Stimulated activated naive B cell treated with anti-CD40 and anti-IgM and Interleukin-4, amounts not matched to agents 10 μg/mL and 1 μg/mL and 100 μg/mL, for 72 hours (primary cell): ENCODE data around the gene CEP63.
A peak's percentile ranks its signal among the peaks of the same experiment; 100 is the strongest.
"Not testable (repeated sequence)": the region's sequence is repeated elsewhere in the genome, so short reads cannot be mapped to it uniquely, and the experiment has no call there.

Source experiments
- ATAC-seq, 2 donors: fragments of 150-1000 bp; cut with Tn5 transposase; replicated peaks; 2 replicates each; pipeline ENCODE4 v1.10.0; 2021; ENCODE audit warnings: moderate library complexity in 1 of 2
- DNase-seq: peaks from one replicate; pipeline ENCODE4 v3.0.0; 2021
- H3K27ac Mint-ChIP-seq: one replicate; pipeline ENCODE4 v1.8.0; 2022; ENCODE audit warnings: mild to moderate bottlenecking, mixed read lengths
- H3K27me3 Mint-ChIP-seq, 2 donors: one replicate each; pipeline ENCODE4 v1.8.0; 2022; ENCODE audit warnings: mixed read lengths in 2 of 2
- H3K36me3 Mint-ChIP-seq, 2 donors: one replicate each; pipeline ENCODE4 v1.8.0; 2022; ENCODE audit warnings: mixed read lengths in 2 of 2, mild to moderate bottlenecking in 1 of 2
- H3K4me1 Mint-ChIP-seq, 2 donors: one replicate each; pipeline ENCODE4 v1.8.0; 2022; ENCODE audit warnings: mixed read lengths in 2 of 2, mild to moderate bottlenecking in 1 of 2
- H3K4me3 Mint-ChIP-seq, 2 donors: one replicate each; pipeline ENCODE4 v1.8.0; 2022; ENCODE audit warnings: mild to moderate bottlenecking in 2 of 2, mixed read lengths in 2 of 2, moderate library complexity in 1 of 2
- H3K9me3 Mint-ChIP-seq, 2 donors: one replicate each; pipeline ENCODE4 v1.8.0; 2022; ENCODE audit warnings: mixed read lengths in 2 of 2, mild to moderate bottlenecking in 1 of 2

CEP63 gene

GRCh38 chr3:134592806-134593205 lies 106.9 kb downstream of the CEP63 start:
- no peak for DNase-seq
- Mint-ChIP-seq H3K27ac (no peak overlapping the region), H3K36me3 (peaks cover 1% of the 10 kb centered on the region in 2 donors), H3K9me3 (no peaks in the 10 kb centered on the region), H3K4me3 (no peak overlapping the region), H3K4me1 (no peaks in the 10 kb centered on the region), H3K27me3 (peaks cover 0 to 4% of the 10 kb centered on the region in 2 donors)
- no peak for ATAC-seq

- peaks cover 0 to 6% of the 10 kb centered on the region in 2 donors for H3K27me3 Mint-ChIP-seq
- H3K36me3 Mint-ChIP-seq, result no peaks in the 10 kb centered on the region
- H3K4me1 Mint-ChIP-seq, result no peaks in the 10 kb centered on the region
- no peaks in the 10 kb centered on the region for H3K9me3 Mint-ChIP-seq
- DNase-seq (no peak), ATAC-seq (no peak)
- H3K4me3 Mint-ChIP-seq, result no peak overlapping the region
- no peak overlapping the region for H3K27ac Mint-ChIP-seq
Measured at GRCh38 chr3:134594331-134594741, 108.5 kb downstream of the CEP63 start.

GRCh38 chr3:134594986-134595385 lies 109.1 kb downstream of the CEP63 start:
- not testable (repeated sequence) for H3K4me1 Mint-ChIP-seq, H3K36me3 Mint-ChIP-seq, H3K27ac Mint-ChIP-seq, H3K27me3 Mint-ChIP-seq, ATAC-seq, H3K4me3 Mint-ChIP-seq, DNase-seq, H3K9me3 Mint-ChIP-seq

- Mint-ChIP-seq H3K4me3 (no peak overlapping the region), H3K9me3 (no peaks in the 10 kb centered on the region), H3K27ac (no peak overlapping the region), H3K4me1 (peaks cover 0 to 9% of the 10 kb centered on the region in 2 donors), H3K36me3 (no peaks in the 10 kb centered on the region), H3K27me3 (peaks cover 5 to 12% of the 10 kb centered on the region in 2 donors)
- ATAC-seq (no peak), DNase-seq (no peak)
Measured at GRCh38 chr3:134597390-134597970, 111.6 kb downstream of the CEP63 start.

- Mint-ChIP-seq H3K27ac (no peak overlapping the region), H3K27me3 (peaks cover 5 to 12% of the 10 kb centered on the region in 2 donors), H3K4me1 (peaks cover 0 to 9% of the 10 kb centered on the region in 2 donors), H3K9me3 (no peaks in the 10 kb centered on the region), H3K4me3 (no peak overlapping the region), H3K36me3 (no peaks in the 10 kb centered on the region)
- no peak for DNase-seq
- no peak for ATAC-seq
Measured at GRCh38 chr3:134598763-134599545, 113.1 kb downstream of the CEP63 start.

- H3K36me3 Mint-ChIP-seq, result no peaks in the 10 kb centered on the region
- peaks cover 0 to 9% of the 10 kb centered on the region in 2 donors for H3K4me1 Mint-ChIP-seq
- no peak overlapping the region for H3K27ac Mint-ChIP-seq
- DNase-seq, result no peak
- H3K4me3 Mint-ChIP-seq, result no peak overlapping the region
- peak; percentile 11 to 17 for ATAC-seq
- no peaks in the 10 kb centered on the region for H3K9me3 Mint-ChIP-seq
- H3K27me3 Mint-ChIP-seq, result peaks cover 5 to 9% of the 10 kb centered on the region in 2 donors
Measured at GRCh38 chr3:134600206-134600605, 114.3 kb downstream of the CEP63 start.

- Mint-ChIP-seq H3K9me3 (no peaks in the 10 kb centered on the region), H3K27me3 (peaks cover 5 to 13% of the 10 kb centered on the region in 2 donors), H3K4me3 (peak overlapping the region in 1 of 2 donors; percentile 39), H3K27ac (no peak overlapping the region), H3K4me1 (peaks cover 0 to 9% of the 10 kb centered on the region in 2 donors), H3K36me3 (no peaks in the 10 kb centered on the region)
- ATAC-seq (peak; percentile 76 to 85), DNase-seq (peak; percentile 34)
Measured at GRCh38 chr3:134600685-134601463, 115.0 kb downstream of the CEP63 start.

GRCh38 chr3:134601539-134602439 lies 115.9 kb downstream of the CEP63 start:
- Mint-ChIP-seq H3K27ac (no peak overlapping the region), H3K4me3 (no peak overlapping the region), H3K36me3 (no peaks in the 10 kb centered on the region), H3K9me3 (no peaks in the 10 kb centered on the region), H3K27me3 (peaks cover 5 to 15% of the 10 kb centered on the region in 2 donors), H3K4me1 (peaks cover 0 to 9% of the 10 kb centered on the region in 2 donors)
- DNase-seq (no peak), ATAC-seq (no peak)

- Mint-ChIP-seq H3K36me3 (no peaks in the 10 kb centered on the region), H3K27me3 (peaks cover 5 to 15% of the 10 kb centered on the region in 2 donors), H3K27ac (no peak overlapping the region), H3K4me3 (no peak overlapping the region), H3K4me1 (peaks cover 0 to 9% of the 10 kb centered on the region in 2 donors), H3K9me3 (no peaks in the 10 kb centered on the region)
- no peak for DNase-seq
- ATAC-seq, result no peak
Measured at GRCh38 chr3:134602440-134602814, 116.6 kb downstream of the CEP63 start.

GRCh38 chr3:134603480-134603879 lies 117.6 kb downstream of the CEP63 start:
- Mint-ChIP-seq H3K27me3 (peaks cover 5 to 13% of the 10 kb centered on the region in 2 donors), H3K9me3 (no peaks in the 10 kb centered on the region), H3K36me3 (no peaks in the 10 kb centered on the region), H3K4me1 (peaks cover 0 to 9% of the 10 kb centered on the region in 2 donors), H3K4me3 (no peak overlapping the region), H3K27ac (no peak overlapping the region)
- no peak for DNase-seq
- no peak for ATAC-seq

- ATAC-seq (no peak), DNase-seq (no peak)
- H3K4me1 Mint-ChIP-seq, result peaks cover 0 to 9% of the 10 kb centered on the region in 2 donors
- H3K4me3 Mint-ChIP-seq, result no peak overlapping the region
- H3K36me3 Mint-ChIP-seq, result no peaks in the 10 kb centered on the region
- H3K9me3 Mint-ChIP-seq, result no peaks in the 10 kb centered on the region
- no peak overlapping the region for H3K27ac Mint-ChIP-seq
- H3K27me3 Mint-ChIP-seq, result peaks cover 5 to 12% of the 10 kb centered on the region in 2 donors
Measured at GRCh38 chr3:134603956-134604355, 118.1 kb downstream of the CEP63 start.

GRCh38 chr3:134605556-134605955 lies 119.7 kb downstream of the CEP63 start:
- Mint-ChIP-seq H3K4me3 (no peak overlapping the region), H3K4me1 (peaks cover 0 to 6% of the 10 kb centered on the region in 2 donors), H3K27ac (no peak overlapping the region)

GRCh38 chr3:134606033-134607025 lies 120.5 kb downstream of the CEP63 start:
- no peaks in the 10 kb centered on the region for H3K36me3 Mint-ChIP-seq
- no peaks in the 10 kb centered on the region for H3K9me3 Mint-ChIP-seq
- ATAC-seq, result no peak
- H3K4me3 Mint-ChIP-seq, result no peak overlapping the region
- H3K27me3 Mint-ChIP-seq, result peaks cover 4 to 6% of the 10 kb centered on the region in 2 donors
- no peaks in the 10 kb centered on the region for H3K4me1 Mint-ChIP-seq
- no peak overlapping the region for H3K27ac Mint-ChIP-seq
- DNase-seq, result no peak

More at GRCh38 chr3:134605556-134605955, 119.7 kb downstream of the CEP63 start:
- Mint-ChIP-seq H3K27me3 (peaks cover 5 to 10% of the 10 kb centered on the region in 2 donors), H3K9me3 (no peaks in the 10 kb centered on the region), H3K36me3 (no peaks in the 10 kb centered on the region)
- DNase-seq (no peak), ATAC-seq (no peak)
